Erythroblast (primary cell): ENCODE results near the gene ELK3.

ENCODE experiments used
- GATA1 ChIP-seq: IDR thresholded peaks from 2 replicates; pipeline ENCODE4 v1.6.1; 2011; ENCODE audit warnings: low read depth, mild to moderate bottlenecking, control low read depth, low read length, moderate library complexity
- POLR2A ChIP-seq: IDR thresholded peaks from 2 replicates; pipeline ENCODE4 v1.6.1; 2011; ENCODE audit warnings: mild to moderate bottlenecking, low read length

DNA sequence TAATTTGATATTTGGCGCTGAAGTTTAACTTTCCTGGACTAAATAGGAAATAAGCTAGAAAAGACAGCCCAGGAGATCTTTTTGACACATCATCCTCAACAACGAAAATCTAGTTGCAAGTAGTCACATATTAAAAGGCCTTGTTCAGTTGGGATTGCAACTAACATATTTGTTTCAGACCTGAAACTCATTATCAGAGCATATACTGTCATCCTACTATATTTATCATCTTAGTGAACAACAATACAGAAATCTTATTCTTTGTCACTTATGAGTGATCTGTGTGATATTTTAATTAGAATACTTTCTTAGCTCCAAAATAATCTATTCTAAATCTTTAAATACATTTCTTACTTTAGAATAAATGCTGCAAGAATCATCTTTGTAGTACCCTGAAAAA lies 72.1 kb downstream of the ELK3 start:
- no peak for TF ChIP-seq POLR2A
- TF ChIP-seq GATA1, result no peak
